ENCODE results near the gene FOS. TPM values are rescaled to one million over a fixed set of nuclear protein-coding genes. Genes with fewer than 3 reads are reported as not detected.
A peak's percentile ranks its signal among the peaks of the same experiment; 100 is the strongest.

The FOS gene
- total and polyA plus RNA-seq, 2 of the 13 experiments (the other 11 are each of a cell fraction or from before 2014, with no cell fraction given), result 15.9 to 24.2 TPM

GRCh38 chr14:75295491-75296345 lies 17.1 kb downstream of the FOS start (continued):
- TF ChIP-seq ZNF784 (CRISPR knock-in tag; IDR thresholded peaks at IDR 0.05; ENCODE audit: borderline replicate concordance) (peak; percentile 14; the same call in 1 of the 2 replicates), UBTF (CRISPR knock-in tag; IDR thresholded peaks at IDR 0.05) (peak; percentile 25), ZBTB38 (CRISPR knock-in tag; IDR thresholded peaks at IDR 0.05) (no peak), BATF2 (CRISPR knock-in tag; IDR thresholded peaks at IDR 0.05) (no peak), GLMP (CRISPR knock-in tag; IDR thresholded peaks at IDR 0.05; ENCODE audit: borderline replicate concordance) (no peak), RAD21 (CRISPR knock-in tag; IDR thresholded peaks at IDR 0.05) (peak; percentile 92), ZBED4 (CRISPR knock-in tag; IDR thresholded peaks at IDR 0.05; ENCODE audit: borderline replicate concordance) (no peak), ZNF660 (CRISPR knock-in tag; IDR thresholded peaks at IDR 0.05; ENCODE audit: borderline replicate concordance, low read depth) (no peak), TBX2 (CRISPR knock-in tag; IDR thresholded peaks at IDR 0.05; ENCODE audit: borderline replicate concordance) (peak; percentile 37; the same call in 1 of the 2 replicates), HOXA5 (CRISPR knock-in tag; IDR thresholded peaks at IDR 0.05) (0 out of 2 replicates have a peak, but pooled peaks have one; percentile 49), ZNF101 (CRISPR knock-in tag; IDR thresholded peaks at IDR 0.05; ENCODE audit: borderline replicate concordance, low read depth) (no peak), ZBTB7A (CRISPR knock-in tag; IDR thresholded peaks at IDR 0.05) (peak; percentile 94; the same call in 1 of the 2 replicates), SOX5 (CRISPR knock-in tag; IDR thresholded peaks at IDR 0.05; ENCODE audit: borderline replicate concordance) (peak; percentile 8; the same call in 1 of the 2 replicates), CTCF (CRISPR knock-in tag; IDR thresholded peaks at IDR 0.05) (peak; percentile 96)
